GM19193 (cell line): ENCODE measurements around the gene H2AZ2.
A peak's percentile ranks its signal among the peaks of the same experiment; 100 is the strongest.

Experiments
- POLR2A ChIP-seq: IDR thresholded peaks from 4 replicates; pipeline ENCODE4 v1.6.1; 2011; ENCODE audit not compliant: insufficient read depth, insufficient read length; ENCODE audit errors: extremely low read depth

The H2AZ2 gene

GRCh38 chr7:44845451-44845850 is 2.4 kb downstream of the H2AZ2 start:
- TF ChIP-seq POLR2A, result no peak

GRCh38 chr7:44838751-44839150 is 9.1 kb downstream of the H2AZ2 start:
- no peak for TF ChIP-seq POLR2A

- no peak for TF ChIP-seq POLR2A
Measured at GRCh38 chr7:44827567-44827966, 20.3 kb downstream of the H2AZ2 start.

- TF ChIP-seq POLR2A, result no peak
Measured at GRCh38 chr7:44824894-44825526, 22.9 kb downstream of the H2AZ2 start.

- no peak for TF ChIP-seq POLR2A
Measured at GRCh38 chr7:44823255-44823781, 24.6 kb downstream of the H2AZ2 start.

GRCh38 chr7:44819292-44819691 is 28.6 kb downstream of the H2AZ2 start:
- TF ChIP-seq POLR2A, result no peak

GRCh38 chr7:44814919-44815318 is 33.0 kb downstream of the H2AZ2 start:
- TF ChIP-seq POLR2A, result no peak

- TF ChIP-seq POLR2A, result no peak
Measured at GRCh38 chr7:44811571-44811970, 36.3 kb downstream of the H2AZ2 start.

GRCh38 chr7:44811093-44811492 is 36.8 kb downstream of the H2AZ2 start:
- TF ChIP-seq POLR2A, result no peak

- TF ChIP-seq POLR2A, result no peak
Measured at GRCh38 chr7:44808914-44809393, 38.9 kb downstream of the H2AZ2 start.

- no peak for TF ChIP-seq POLR2A
Measured at GRCh38 chr7:44805950-44806349, 41.9 kb downstream of the H2AZ2 start.

GRCh38 chr7:44803828-44804519 is 43.9 kb downstream of the H2AZ2 start:
- TF ChIP-seq POLR2A, result peak; percentile 7

GRCh38 chr7:44802418-44803025 is 45.4 kb downstream of the H2AZ2 start:
- TF ChIP-seq POLR2A, result no peak

- no peak for TF ChIP-seq POLR2A
Measured at GRCh38 chr7:44801890-44802289, 46.0 kb downstream of the H2AZ2 start.

GRCh38 chr7:44799939-44800338 is 47.9 kb downstream of the H2AZ2 start:
- TF ChIP-seq POLR2A, result no peak
